Measurements from ENCODE around the gene ANKRD12.

The ANKRD12 gene

GRCh38 chr18:9106800-9107584 is 29.6 kb upstream of the ANKRD12 start:
- DNase-seq: no peak

GRCh38 chr18:9108911-9109310 is 27.7 kb upstream of the ANKRD12 start:
- no peak for DNase-seq

GRCh38 chr18:9109523-9109922 is 27.1 kb upstream of the ANKRD12 start:
- DNase-seq: no peak

- no peak for DNase-seq
Observed at GRCh38 chr18:9113468-9114149, 23.0 kb upstream of the ANKRD12 start.

- no peak for DNase-seq
Observed at GRCh38 chr18:9115984-9116383, 20.6 kb upstream of the ANKRD12 start.

GRCh38 chr18:9117980-9118841 is 18.4 kb upstream of the ANKRD12 start:
- DNase-seq: no peak

GRCh38 chr18:9120796-9121195 is 15.8 kb upstream of the ANKRD12 start:
- DNase-seq: no peak

GRCh38 chr18:9123520-9123919 is 13.1 kb upstream of the ANKRD12 start:
- no peak for DNase-seq

GRCh38 chr18:9124824-9125223 is 11.8 kb upstream of the ANKRD12 start:
- no peak for DNase-seq

- DNase-seq: no peak
Observed at GRCh38 chr18:9126337-9126736, 10.2 kb upstream of the ANKRD12 start.

GRCh38 chr18:9130195-9130594 is 6.4 kb upstream of the ANKRD12 start:
- DNase-seq: no peak

GRCh38 chr18:9130806-9131205 is 5.8 kb upstream of the ANKRD12 start:
- DNase-seq: no peak

GRCh38 chr18:9132628-9133027 is 4.0 kb upstream of the ANKRD12 start:
- no peak for DNase-seq

- DNase-seq: no peak
Observed at GRCh38 chr18:9133225-9133624, 3.4 kb upstream of the ANKRD12 start.

- DNase-seq: no peak
Observed at GRCh38 chr18:9135081-9135911, 1.3 kb upstream of the ANKRD12 start.

- peak; percentile 90 to 93 for DNase-seq
Observed at GRCh38 chr18:9135912-9136314, 668 bp upstream of the ANKRD12 start.

GRCh38 chr18:9137168-9138066 is 836 bp downstream of the ANKRD12 start:
- DNase-seq: peak; percentile 79 to 82

- no peak for DNase-seq
Observed at GRCh38 chr18:9139400-9140039, 2.9 kb downstream of the ANKRD12 start.

- no peak for DNase-seq
Observed at GRCh38 chr18:9140381-9140780, 3.8 kb downstream of the ANKRD12 start.

GRCh38 chr18:9140984-9141383 is 4.4 kb downstream of the ANKRD12 start:
- no peak for DNase-seq

GRCh38 chr18:9146224-9146623 is 9.6 kb downstream of the ANKRD12 start:
- DNase-seq: no peak
